KMS-11 (cell line): ENCODE results near the gene NAAA.

Experiments used
- H2AFZ ChIP-seq: fragments of 200-600 bp; sonication (generic); 2 replicates; pipeline ENCODE4 v1.6.1; 2016; ENCODE audit warnings: antibody characterized with exemption, mixed run types, low read depth
- H3K27ac ChIP-seq: fragments of 200-600 bp; sonication (generic); 2 replicates; pipeline ENCODE4 v1.6.1; 2016; ENCODE audit warnings: mild to moderate bottlenecking, mixed run types
- H3K27me3 ChIP-seq: fragments of 200-600 bp; sonication (generic); 2 replicates; pipeline ENCODE4 v1.6.1; 2017; ENCODE audit warnings: mild to moderate bottlenecking, low read depth, mixed run types, moderate library complexity; ENCODE audit not compliant: insufficient read depth
- H3K36me3 ChIP-seq: fragments of 200-600 bp; sonication (generic); 2 replicates; pipeline ENCODE4 v1.6.1; 2017; ENCODE audit warnings: mild to moderate bottlenecking, mixed run types; ENCODE audit not compliant: insufficient read depth
- H3K4me1 ChIP-seq: fragments of 200-600 bp; sonication (generic); 2 replicates; pipeline ENCODE4 v1.6.1; 2016; ENCODE audit warnings: mild to moderate bottlenecking, low read depth, mixed run types; ENCODE audit not compliant: poor library complexity, severe bottlenecking
- H3K4me2 ChIP-seq: fragments of 200-600 bp; sonication (generic); 2 replicates; pipeline ENCODE4 v1.7.0; 2016; ENCODE audit warnings: mild to moderate bottlenecking, mixed run types
- H3K4me3 ChIP-seq: fragments of 200-600 bp; sonication (generic); IDR thresholded peaks from 2 replicates; pipeline ENCODE4 v1.6.1; 2017; ENCODE audit warnings: low read depth, low read length, mixed read lengths; ENCODE audit not compliant: insufficient read depth
- H3K79me2 ChIP-seq: fragments of 200-600 bp; sonication (generic); 2 replicates; pipeline ENCODE4 v1.6.1; 2016; ENCODE audit warnings: low read depth, mixed run types; ENCODE audit not compliant: insufficient read depth
- H3K9ac ChIP-seq: fragments of 200-600 bp; sonication (generic); 2 replicates; pipeline ENCODE4 v1.6.1; 2016; ENCODE audit warnings: mild to moderate bottlenecking, mixed run types
- H4K20me1 ChIP-seq: fragments of 200-600 bp; sonication (generic); 2 replicates; pipeline ENCODE4 v1.6.1; 2016; ENCODE audit warnings: mild to moderate bottlenecking, mixed run types; ENCODE audit not compliant: insufficient read depth
- CTCF ChIP-seq: fragments of 200-600 bp; sonication (generic); conservative IDR thresholded peaks from 2 replicates; pipeline ENCODE4 v1.6.1; 2017; ENCODE audit warnings: low read depth, mild to moderate bottlenecking, antibody characterized with exemption, low read length, moderate library complexity, mixed read lengths

Gene NAAA

GRCh38 chr4:75892508-75892907, 48.3 kb downstream of the NAAA start:
- Histone ChIP-seq H2AFZ (no peak overlapping the region), H3K4me3 (no peak overlapping the region), H3K9ac (no peak overlapping the region), H3K4me1 (peaks cover 3% of the 10 kb centered on the region), H3K79me2 (no peaks in the 10 kb centered on the region), H4K20me1 (no peaks in the 10 kb centered on the region), H3K36me3 (no peaks in the 10 kb centered on the region), H3K27ac (no peak overlapping the region), H3K27me3 (no peaks in the 10 kb centered on the region), H3K4me2 (no peak overlapping the region)
- TF ChIP-seq CTCF: peak; percentile 34; the same call in 1 of the 2 replicates

- no peak overlapping the region for H2AFZ ChIP-seq
Measured at GRCh38 chr4:75891611-75892010, 49.2 kb downstream of the NAAA start.

GRCh38 chr4:75889537-75890199, 51.1 kb downstream of the NAAA start:
- Histone ChIP-seq H3K36me3 (no peaks in the 10 kb centered on the region), H3K27ac (no peak overlapping the region), H3K4me3 (no peak overlapping the region), H3K4me2 (no peak overlapping the region), H4K20me1 (no peaks in the 10 kb centered on the region), H2AFZ (no peak overlapping the region), H3K79me2 (no peaks in the 10 kb centered on the region), H3K9ac (no peak overlapping the region), H3K4me1 (no peaks in the 10 kb centered on the region), H3K27me3 (no peaks in the 10 kb centered on the region)
- no peak for TF ChIP-seq CTCF

More at GRCh38 chr4:75891611-75892010, 49.2 kb downstream of the NAAA start:
- Histone ChIP-seq H3K4me3 (no peak overlapping the region), H3K4me1 (peaks cover 3% of the 10 kb centered on the region), H3K4me2 (no peak overlapping the region), H3K9ac (no peak overlapping the region), H4K20me1 (no peaks in the 10 kb centered on the region), H3K27ac (no peak overlapping the region), H3K79me2 (no peaks in the 10 kb centered on the region), H3K36me3 (no peaks in the 10 kb centered on the region), H3K27me3 (no peaks in the 10 kb centered on the region)
- TF ChIP-seq CTCF: no peak

- Histone ChIP-seq H3K9ac (no peak overlapping the region), H3K27me3 (no peaks in the 10 kb centered on the region), H3K79me2 (no peaks in the 10 kb centered on the region), H2AFZ (no peak overlapping the region), H3K4me1 (peaks cover 8% of the 10 kb centered on the region), H3K4me2 (no peak overlapping the region), H3K27ac (no peak overlapping the region), H4K20me1 (no peaks in the 10 kb centered on the region), H3K36me3 (no peaks in the 10 kb centered on the region), H3K4me3 (no peak overlapping the region)
- no peak for TF ChIP-seq CTCF
Measured at GRCh38 chr4:75886104-75886503, 54.7 kb downstream of the NAAA start.
